K562 (cell line): ENCODE results near the gene GAPVD1. TPM values are rescaled to one million over a fixed set of nuclear protein-coding genes. Genes with fewer than 3 reads are reported as not detected.
A peak's percentile ranks its signal among the peaks of the same experiment; 100 is the strongest.

ENCODE experiments used
- ATF3 ChIP-seq, 2 experiments: fragments of 450-650 bp in 1 of 2; sonication (generic) in 1 of 2; formaldehyde crosslinking in 1 of 2; IDR thresholded peaks in 1 of 2; conservative IDR thresholded peaks in 1 of 2; 2 replicates each; pipeline versions ENCODE4 v1.6.1 to v1.8.1; 2016 to 2023; ENCODE audit warnings: mild to moderate bottlenecking in 2 of 2, moderate library complexity in 2 of 2, inconsistent platforms in 1 of 2, missing genetic modification reagents in 1 of 2
- ATF7 ChIP-seq: fragments of 450-650 bp; IDR thresholded peaks from 2 replicates; pipeline ENCODE4 v1.7.1; 2014; ENCODE audit warnings: mild to moderate bottlenecking, moderate library complexity
- BCOR ChIP-seq: fragments of 450-650 bp; IDR thresholded peaks from 2 replicates; pipeline ENCODE4 v1.6.1; 2016
- BRD9 ChIP-seq: fragments of 450-650 bp; IDR thresholded peaks from 2 replicates; pipeline ENCODE4 v1.6.1; 2018; ENCODE audit warnings: low read depth; ENCODE audit not compliant: partially characterized antibody
- CBFB ChIP-seq: sonication (generic); formaldehyde crosslinking; IDR thresholded peaks from 2 replicates; pipeline ENCODE4 v1.4.0; 2020; ENCODE audit warnings: mild to moderate bottlenecking, missing genetic modification reagents
- DMBX1 ChIP-seq: fragments of 250-450 bp; sonication (Bioruptor Pico); IDR thresholded peaks from 2 replicates; pipeline ENCODE4 v1.8.0; 2022; ENCODE audit warnings: inconsistent platforms, mild to moderate bottlenecking, moderate library complexity, borderline replicate concordance
- ETV1 ChIP-seq: fragments of 450-650 bp; conservative IDR thresholded peaks from 2 replicates; pipeline ENCODE4 v1.6.1; 2016; ENCODE audit warnings: missing genetic modification characterization, control low read depth, low read depth, missing compliant biosample characterization
- GABPB1 ChIP-seq: sonication (generic); formaldehyde crosslinking; IDR thresholded peaks from 2 replicates; pipeline ENCODE4 v1.8.0; 2022; ENCODE audit warnings: mild to moderate bottlenecking, missing genetic modification reagents
- HDAC1 ChIP-seq, 2 experiments: fragments of 450-650 bp; IDR thresholded peaks; 2 replicates each; pipeline ENCODE4 v1.6.1; 2016 to 2017; ENCODE audit warnings: inconsistent platforms in 1 of 2, mild to moderate bottlenecking in 1 of 2, moderate library complexity in 1 of 2
- HDAC2 ChIP-seq: fragments of 450-650 bp; IDR thresholded peaks from 2 replicates; pipeline ENCODE4 v1.6.1; 2016; ENCODE audit warnings: mild to moderate bottlenecking
- ILK ChIP-seq: fragments of 450-650 bp; IDR thresholded peaks from 2 replicates; pipeline ENCODE4 v1.6.1; 2016; ENCODE audit warnings: missing genetic modification characterization, low read depth, mild to moderate bottlenecking, missing compliant biosample characterization, moderate library complexity, borderline replicate concordance
- KLF1 ChIP-seq: fragments of 450-650 bp; IDR thresholded peaks from 2 replicates; pipeline ENCODE4 v1.6.1; 2016; ENCODE audit warnings: missing genetic modification characterization, missing compliant biosample characterization
- L3MBTL2 ChIP-seq: fragments of 450-650 bp; IDR thresholded peaks from 2 replicates; pipeline ENCODE4 v1.6.1; 2016; ENCODE audit warnings: mild to moderate bottlenecking, moderate library complexity
- MAX ChIP-seq: sonication (generic); formaldehyde crosslinking; IDR thresholded peaks from 2 replicates; pipeline ENCODE4 v1.9.0; 2022; ENCODE audit warnings: mild to moderate bottlenecking, missing genetic modification reagents
- MITF ChIP-seq: IDR thresholded peaks from 2 replicates; pipeline ENCODE4 v1.6.1; 2014; ENCODE audit warnings: antibody characterized with exemption
- PHF20 ChIP-seq: fragments of 450-650 bp; IDR thresholded peaks from 2 replicates; pipeline ENCODE4 v1.6.1; 2018; ENCODE audit not compliant: partially characterized antibody
- RBM25 ChIP-seq: fragments of 200-400 bp; formaldehyde crosslinking; IDR thresholded peaks from 2 replicates; pipeline ENCODE4 v1.6.1; 2018; ENCODE audit warnings: low read length, low read depth, moderate library complexity; ENCODE audit not compliant: severe bottlenecking
- RFX5 ChIP-seq: IDR thresholded peaks from 2 replicates; pipeline ENCODE4 v1.6.1; 2011; ENCODE audit warnings: low read depth, mild to moderate bottlenecking, improper control_type of control experiment, low read length
- SETDB1 ChIP-seq: IDR thresholded peaks from one replicate; pipeline ENCODE4 v1.6.1; 2012; ENCODE audit warnings: low read length, control low read depth, inconsistent platforms
- SMC3 ChIP-seq: conservative IDR thresholded peaks from 2 replicates; pipeline ENCODE4 v1.6.1; 2011; ENCODE audit warnings: low read depth, low read length, improper control_type of control experiment; ENCODE audit not compliant: insufficient read depth
- TARDBP ChIP-seq: fragments of 450-650 bp; IDR thresholded peaks from 2 replicates; pipeline ENCODE4 v1.6.1; 2016
- TEAD4 ChIP-seq, 2 experiments: sonication (generic) in 1 of 2; formaldehyde crosslinking in 1 of 2; IDR thresholded peaks; 2 replicates each; pipeline versions ENCODE4 v1.6.1 to v1.8.0; 2012 to 2022; ENCODE audit warnings: borderline replicate concordance in 1 of 2, inconsistent platforms in 1 of 2, low read length in 1 of 2, mild to moderate bottlenecking in 1 of 2, missing genetic modification reagents in 1 of 2
- ZFP36 ChIP-seq: fragments of 150-350 bp; IDR thresholded peaks from 2 replicates; pipeline ENCODE4 v1.6.1; 2018; ENCODE audit warnings: low read length, low read depth; ENCODE audit not compliant: partially characterized antibody
- polyA plus RNA-seq, 8 experiments: library from polyadenylated mRNA; depleted of rRNA in 4 of 8; stranded (reverse) in 5 of 8; unstranded in 3 of 8; fragments of >200 nt; fragmentation: Nextera tagmentation in 2 of 8; fragmentation: Illumina TruSeq in 1 of 8; extraction: Ambion mirVana in 2 of 8; extraction: Trizol in 1 of 8; gene quantifications; 2 replicates each; pipeline versions ENCODE4 v1.2.1 to v1.2.3, GENCODE V29; 2011 to 2014; ENCODE audit warnings: inconsistent platforms in 1 of 8, missing spikeins in 1 of 8
- total RNA-seq, 7 experiments: library from RNA; depleted of rRNA in 6 of 7; stranded (reverse); fragments of >200 nt in 6 of 7; fragmentation: Illumina TruSeq in 2 of 7; extraction: Trizol in 2 of 7; gene quantifications; 2 replicates each; pipeline versions ENCODE4 v1.2.1 to v1.2.3, GENCODE V29; 2011 to 2021; ENCODE audit warnings: low replicate concordance in 1 of 7
- TF ChIP-seq, protein P1 (sequence below): fragments of 250-450 bp; sonication (Bioruptor Pico); IDR thresholded peaks from 2 replicates; pipeline ENCODE4 v1.4.0; 2020

The GAPVD1 gene
- total and polyA plus RNA-seq, 9 of the 15 experiments (the other 6 are each of a cell fraction or from before 2014, with no cell fraction given): 9.5 to 66.1 (median 45.5) TPM

GRCh38 chr9:125405938-125406809, 144.5 kb downstream of the GAPVD1 start (continued):
- TF ChIP-seq MITF: 0 out of 2 replicates have a peak, but pooled peaks have one; percentile 16
- no peak for TF ChIP-seq ETV1 (tag)
- TF ChIP-seq ATF7: peak; percentile 34; the same call in 1 of the 2 replicates
- no peak; the same call in 1 of the 2 replicates for TF ChIP-seq MAX (CRISPR knock-in tag)
- TF ChIP-seq CBFB: no peak
- no peak for TF ChIP-seq TEAD4 (IDR thresholded peaks at IDR 0.05; ENCODE audit: low read length)
- TF ChIP-seq TEAD4 (CRISPR knock-in tag; IDR thresholded peaks at IDR 0.05; ENCODE audit: borderline replicate concordance): no peak
- TF ChIP-seq KLF1 (tag): 0 out of 2 replicates have a peak, but pooled peaks have one; percentile 40
- no peak for TF ChIP-seq TARDBP
- TF ChIP-seq BCOR: peak; percentile 94
- TF ChIP-seq PHF20: no peak
- TF ChIP-seq L3MBTL2: peak; percentile 42
- TF ChIP-seq HDAC1 (IDR thresholded peaks at IDR 0.05): 0 out of 4 replicates have a peak, but pooled peaks of 1 of the 2 experiments have one; percentile 10
- TF ChIP-seq BRD9: no peak
- no peak for TF ChIP-seq SETDB1
- TF ChIP-seq RBM25: peak; percentile 97
- 0 out of 2 replicates have a peak, but pooled peaks have one; percentile 43 for TF ChIP-seq HDAC2
- TF ChIP-seq SMC3: no peak
- TF ChIP-seq DMBX1: peak; percentile 18; the same call in 1 of the 2 replicates
- peak; percentile 86 for TF ChIP-seq ZFP36
- TF ChIP-seq, protein P1, sequence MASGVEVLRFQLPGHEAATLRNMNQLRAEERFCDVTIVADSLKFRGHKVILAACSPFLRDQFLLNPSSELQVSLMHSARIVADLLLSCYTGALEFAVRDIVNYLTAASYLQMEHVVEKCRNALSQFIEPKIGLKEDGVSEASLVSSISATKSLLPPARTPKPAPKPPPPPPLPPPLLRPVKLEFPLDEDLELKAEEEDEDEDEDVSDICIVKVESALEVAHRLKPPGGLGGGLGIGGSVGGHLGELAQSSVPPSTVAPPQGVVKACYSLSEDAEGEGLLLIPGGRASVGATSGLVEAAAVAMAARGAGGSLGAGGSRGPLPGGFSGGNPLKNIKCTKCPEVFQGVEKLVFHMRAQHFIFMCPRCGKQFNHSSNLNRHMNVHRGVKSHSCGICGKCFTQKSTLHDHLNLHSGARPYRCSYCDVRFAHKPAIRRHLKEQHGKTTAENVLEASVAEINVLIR (CRISPR knock-in tag): no peak
- no peak for TF ChIP-seq ILK
- TF ChIP-seq RFX5: no peak
- peak; percentile 72 for TF ChIP-seq ATF3 (IDR thresholded peaks at IDR 0.05)
- TF ChIP-seq ATF3 (CRISPR knock-in tag; conservative IDR thresholded peaks at IDR 0.05): no peak
- TF ChIP-seq GABPB1 (CRISPR knock-in tag): 0 out of 2 replicates have a peak, but pooled peaks have one; percentile 18
